Kidney (tissue), 14 donors: ENCODE results near the gene TGFB1I1. TPM values are rescaled to one million over a fixed set of nuclear protein-coding genes. Genes with fewer than 3 reads are reported as not detected.
"Not testable (repeated sequence)": the region's sequence is repeated elsewhere in the genome, so short reads cannot be mapped to it uniquely, and the experiment has no call there.

Experiments
- DNase-seq, 5 donors: peaks; one replicate each; pipeline ENCODE4 v3.0.0-alpha.2; 2013 to 2020
- FAIRE-seq: peaks from 2 replicates; lab custom pipeline; 2012; peaks lifted over from hg19 to GRCh38; lab: Jason Lieb, UNC
- H3K27ac ChIP-seq, 2 donors: one replicate each; pipeline ENCODE4 v1.7.0; 2013; ENCODE audit warnings: low read depth in 2 of 2, low read length in 2 of 2, inconsistent platforms in 1 of 2
- H3K27me3 ChIP-seq: one replicate; pipeline ENCODE4 v1.7.1; 2013; ENCODE audit warnings: low read length, inconsistent platforms; ENCODE audit not compliant: control insufficient read depth, insufficient read depth
- H3K36me3 ChIP-seq, 3 donors: one replicate each; pipeline versions ENCODE4 v1.7.0 to v1.7.1; 2013; ENCODE audit warnings: low read length in 3 of 3, control low read depth in 1 of 3, inconsistent platforms in 1 of 3; ENCODE audit not compliant: insufficient read depth in 3 of 3, control insufficient read depth in 2 of 3
- H3K4me1 ChIP-seq, 3 donors: one replicate each; pipeline versions ENCODE4 v1.7.0 to v1.7.1; 2013; ENCODE audit warnings: low read length in 3 of 3, inconsistent platforms in 1 of 3, low read depth in 1 of 3; ENCODE audit not compliant: control insufficient read depth in 2 of 3, insufficient read depth in 2 of 3
- H3K4me3 ChIP-seq, 3 donors: one replicate each; pipeline versions ENCODE4 v1.7.0 to v1.8.1; 2013; ENCODE audit warnings: low read length in 3 of 3, control low read depth in 1 of 3, inconsistent platforms in 1 of 3
- H3K9ac ChIP-seq, 3 donors: one replicate each; pipeline versions ENCODE4 v1.7.0 to v1.7.1; 2013; ENCODE audit warnings: low read length in 3 of 3, control low read depth in 1 of 3, inconsistent platforms in 1 of 3
- H3K9me3 ChIP-seq, 3 donors: one replicate each; pipeline versions ENCODE4 v1.7.0 to v1.7.1; 2013; ENCODE audit warnings: low read length in 3 of 3, control low read depth in 1 of 3, inconsistent platforms in 1 of 3; ENCODE audit not compliant: control insufficient read depth in 2 of 3, insufficient read depth in 1 of 3
- CTCF ChIP-seq: IDR thresholded peaks from 3 replicates; pipeline ENCODE4 v1.5.1; 2012; ENCODE audit warnings: mild to moderate bottlenecking, moderate library complexity, borderline replicate concordance; ENCODE audit not compliant: insufficient read depth; ENCODE audit errors: extremely low read depth
- intact Hi-C: fragments of 100-400 bp; cut with DNase I; formaldehyde crosslinking; loops from one replicate; pipeline ENCODE4 v1.11.1; 2022
- polyA plus RNA-seq: library from polyadenylated mRNA; stranded (reverse); fragments of 350-450 nt; fragmentation: Illumina TruSeq; extraction: RNeasy Lipid Tissue Mini Kit (QIAGEN cat#74804); gene quantifications from one replicate; pipeline ENCODE4 v1.2.3, GENCODE V29; 2014; ENCODE audit warnings: low read depth, low replicate concordance; ENCODE audit not compliant: insufficient read depth
- total RNA-seq: library from RNA; stranded (reverse); fragmentation: NEBNext Ultra II Directional; extraction: Animal tissue kit (Norgen Biotek cat#: 25700); gene quantifications from one replicate; pipeline ENCODE4 v1.2.1, GENCODE V29; 2021
- donor health status: control.
- donor health status: control.
- donor health status: control.
- donor health status: control.
- donor health status: control.
- donor health status: DM: yes; HTN: yes; CAD: no.
- donor health status: Normal renal cell carcinoma (clear cell type).

The TGFB1I1 gene
- total and polyA plus RNA-seq, 2 donors from 2014 or later = 27.5 to 54.4 TPM

- FAIRE-seq (no peak), DNase-seq (no peak)
- Histone ChIP-seq H3K4me3 (no peak overlapping the region), H3K4me1 (no peaks in the 10 kb centered on the region), H3K9ac (no peak overlapping the region), H3K36me3 (no peaks in the 10 kb centered on the region), H3K27me3 (no peaks in the 10 kb centered on the region), H3K27ac (no peak overlapping the region), H3K9me3 (no peaks in the 10 kb centered on the region)
- no peak for TF ChIP-seq CTCF
- intact Hi-C loops = no loop called here
Observed at GRCh38 chr16:31521368-31521767, 49.4 kb downstream of the TGFB1I1 start.

GRCh38 chr16:31522071-31522470 is 50.1 kb downstream of the TGFB1I1 start:
- Histone ChIP-seq H3K27me3 (no peaks in the 10 kb centered on the region), H3K9ac (no peak overlapping the region), H3K4me1 (no peaks in the 10 kb centered on the region), H3K4me3 (no peak overlapping the region), H3K9me3 (no peaks in the 10 kb centered on the region), H3K36me3 (no peaks in the 10 kb centered on the region), H3K27ac (no peak overlapping the region)
- no peak for FAIRE-seq
- TF ChIP-seq CTCF = no peak
- no peak for DNase-seq
- intact Hi-C loops = no loop called here

GRCh38 chr16:31523768-31524167 is 51.8 kb downstream of the TGFB1I1 start:
- H3K27me3 ChIP-seq, H3K4me1 ChIP-seq, DNase-seq, intact Hi-C loops, H3K36me3 ChIP-seq, H3K27ac ChIP-seq, H3K9ac ChIP-seq, H3K4me3 ChIP-seq, FAIRE-seq, H3K9me3 ChIP-seq: not testable (repeated sequence)

GRCh38 chr16:31525113-31525512 is 53.2 kb downstream of the TGFB1I1 start:
- Histone ChIP-seq H3K36me3 (no peaks in the 10 kb centered on the region), H3K9ac (no peak overlapping the region), H3K4me1 (peaks cover 0 to 2% (median 0%) of the 10 kb centered on the region in 3 donors), H3K4me3 (no peak overlapping the region), H3K9me3 (no peaks in the 10 kb centered on the region), H3K27me3 (peaks cover 2% of the 10 kb centered on the region), H3K27ac (no peak overlapping the region)
- no peak for TF ChIP-seq CTCF
- FAIRE-seq = no peak
- intact Hi-C loops = no loop called here
- DNase-seq = no peak

Other genes starting within 250 kb of the TGFB1I1 start
- 18.9 TPM for gene ITGAM, start 212.2 kb upstream of the TGFB1I1 start, total RNA-seq
- gene ITGAM, start 212.2 kb upstream of the TGFB1I1 start, polyA plus RNA-seq = 1.2 TPM
- gene ITGAX, start 117.0 kb upstream of the TGFB1I1 start, total RNA-seq = 11.9 TPM
- gene ITGAX, start 117.0 kb upstream of the TGFB1I1 start, polyA plus RNA-seq = 0.37 TPM
- 0.13 TPM for gene ITGAD, start 78.8 kb upstream of the TGFB1I1 start, total RNA-seq
- not detected for gene ITGAD, start 78.8 kb upstream of the TGFB1I1 start, polyA plus RNA-seq
- not detected for gene COX6A2, start 43.8 kb upstream of the TGFB1I1 start, total RNA-seq
- gene COX6A2, start 43.8 kb upstream of the TGFB1I1 start, polyA plus RNA-seq = 5.5 TPM
- gene ZNF843, start 29.4 kb upstream of the TGFB1I1 start, total RNA-seq = 1.4 TPM
- gene ZNF843, start 29.4 kb upstream of the TGFB1I1 start, polyA plus RNA-seq = 0.67 TPM
- 9.6 TPM for gene ARMC5, start 12.7 kb upstream of the TGFB1I1 start, total RNA-seq
- gene ARMC5, start 12.7 kb upstream of the TGFB1I1 start, polyA plus RNA-seq = 10.9 TPM
- 4.8 TPM for gene SLC5A2, start 11.0 kb downstream of the TGFB1I1 start, total RNA-seq
- gene SLC5A2, start 11.0 kb downstream of the TGFB1I1 start, polyA plus RNA-seq = 208 TPM
- 69.2 TPM for gene RUSF1, start 36.2 kb downstream of the TGFB1I1 start, total RNA-seq
- 51.8 TPM for gene RUSF1, start 36.2 kb downstream of the TGFB1I1 start, polyA plus RNA-seq
- gene AHSP, start 55.7 kb downstream of the TGFB1I1 start, total RNA-seq = not detected
- not detected for gene AHSP, start 55.7 kb downstream of the TGFB1I1 start, polyA plus RNA-seq